Right atrium auricular region (tissue), 2 donors: ENCODE results near the gene CALML5. TPM values are rescaled to one million over a fixed set of nuclear protein-coding genes. Genes with fewer than 3 reads are reported as not detected.

Experiments used
- DNase-seq: peaks from one replicate; pipeline ENCODE4 v3.0.0-alpha.2; 2019; ENCODE audit warnings: low spot score
- H3K27ac ChIP-seq, 2 donors: fragments of 200-600 bp; sonication (generic); 1 replicate in 1 of 2; 2 replicates in 1 of 2; pipeline ENCODE4 v1.5.1; 2016 to 2019
- H3K27me3 ChIP-seq, 2 donors: fragments of 200-600 bp; sonication (generic); one replicate each; pipeline versions ENCODE4 v1.5.1 to v1.6.0; 2017 to 2019
- H3K36me3 ChIP-seq: fragments of 200-600 bp; sonication (generic); one replicate; pipeline ENCODE4 v1.5.1; 2016
- H3K4me1 ChIP-seq, 2 donors: fragments of 200-600 bp; sonication (generic); one replicate each; pipeline versions ENCODE4 v1.5.1 to v1.6.0; 2017 to 2019
- H3K4me3 ChIP-seq, 2 donors: fragments of 200-600 bp; sonication (generic); 1 replicate in 1 of 2; 2 replicates in 1 of 2; pipeline ENCODE4 v1.5.1; 2017 to 2019; ENCODE audit warnings: mild to moderate bottlenecking in 1 of 2, moderate library complexity in 1 of 2
- H3K9me3 ChIP-seq, 2 donors: fragments of 200-600 bp; sonication (generic); one replicate each; pipeline ENCODE4 v1.5.1; 2019
- total RNA-seq, 2 donors: library from RNA; depleted of rRNA; stranded (reverse); fragments of >200 nt; gene quantifications; one replicate each; pipeline ENCODE4 v1.1.0, GENCODE V29; 2016
- TF ChIP-seq, protein P1 (sequence below), 2 donors: fragments of 200-600 bp; sonication (generic); IDR thresholded peaks; one replicate each; pipeline ENCODE4 v1.5.1; 2019; ENCODE audit warnings: antibody characterized with exemption in 2 of 2

The CALML5 gene
- total RNA-seq, 2 donors from 2014 or later: not detected

DNA sequence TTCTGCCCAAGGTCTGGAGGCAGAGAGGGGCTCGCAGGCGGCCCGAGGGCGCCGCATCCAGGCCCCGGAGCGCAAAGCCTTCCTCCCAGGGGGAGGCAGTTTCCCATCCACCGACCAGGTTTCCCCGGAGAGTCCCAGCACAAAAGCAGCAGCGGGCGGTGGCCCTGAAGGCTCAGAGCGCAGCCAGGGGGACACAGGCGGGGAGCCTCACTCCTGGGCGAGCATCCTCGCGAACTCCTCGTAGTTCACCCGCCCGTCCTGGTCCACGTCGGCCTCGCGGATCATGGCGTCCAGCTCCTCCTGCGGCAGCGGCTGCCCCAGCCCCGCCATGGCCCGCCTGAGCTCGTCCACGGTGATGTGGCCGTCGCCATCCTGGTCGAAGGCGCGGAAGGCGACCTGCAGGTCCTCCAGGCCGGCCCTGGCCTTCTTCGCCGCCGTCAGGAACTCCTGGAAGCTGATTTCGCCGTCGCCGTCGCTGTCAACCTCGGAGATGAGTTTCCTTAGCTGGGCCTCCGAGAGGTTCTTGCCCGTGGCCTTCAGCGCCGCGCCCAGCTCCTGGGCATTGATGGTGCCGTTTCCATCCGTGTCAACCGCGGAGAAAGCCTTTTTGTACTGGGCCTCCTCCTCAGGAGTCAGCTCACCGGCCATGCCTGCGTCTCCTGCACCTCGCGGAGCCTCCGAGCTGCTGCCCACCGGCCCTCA is 428 bp downstream of the CALML5 start:
- H3K27ac ChIP-seq: no peak overlapping the region
- no peaks in the 10 kb centered on the region for H3K9me3 ChIP-seq
- DNase-seq: no peak
- H3K4me1 ChIP-seq: no peaks in the 10 kb centered on the region
- H3K4me3 ChIP-seq: no peak overlapping the region
- no peaks in the 10 kb centered on the region for H3K27me3 ChIP-seq
- no peaks in the 10 kb centered on the region for H3K36me3 ChIP-seq
- TF ChIP-seq, protein P1, sequence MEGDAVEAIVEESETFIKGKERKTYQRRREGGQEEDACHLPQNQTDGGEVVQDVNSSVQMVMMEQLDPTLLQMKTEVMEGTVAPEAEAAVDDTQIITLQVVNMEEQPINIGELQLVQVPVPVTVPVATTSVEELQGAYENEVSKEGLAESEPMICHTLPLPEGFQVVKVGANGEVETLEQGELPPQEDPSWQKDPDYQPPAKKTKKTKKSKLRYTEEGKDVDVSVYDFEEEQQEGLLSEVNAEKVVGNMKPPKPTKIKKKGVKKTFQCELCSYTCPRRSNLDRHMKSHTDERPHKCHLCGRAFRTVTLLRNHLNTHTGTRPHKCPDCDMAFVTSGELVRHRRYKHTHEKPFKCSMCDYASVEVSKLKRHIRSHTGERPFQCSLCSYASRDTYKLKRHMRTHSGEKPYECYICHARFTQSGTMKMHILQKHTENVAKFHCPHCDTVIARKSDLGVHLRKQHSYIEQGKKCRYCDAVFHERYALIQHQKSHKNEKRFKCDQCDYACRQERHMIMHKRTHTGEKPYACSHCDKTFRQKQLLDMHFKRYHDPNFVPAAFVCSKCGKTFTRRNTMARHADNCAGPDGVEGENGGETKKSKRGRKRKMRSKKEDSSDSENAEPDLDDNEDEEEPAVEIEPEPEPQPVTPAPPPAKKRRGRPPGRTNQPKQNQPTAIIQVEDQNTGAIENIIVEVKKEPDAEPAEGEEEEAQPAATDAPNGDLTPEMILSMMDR (IDR thresholded peaks at IDR 0.05): no peak

DNA sequence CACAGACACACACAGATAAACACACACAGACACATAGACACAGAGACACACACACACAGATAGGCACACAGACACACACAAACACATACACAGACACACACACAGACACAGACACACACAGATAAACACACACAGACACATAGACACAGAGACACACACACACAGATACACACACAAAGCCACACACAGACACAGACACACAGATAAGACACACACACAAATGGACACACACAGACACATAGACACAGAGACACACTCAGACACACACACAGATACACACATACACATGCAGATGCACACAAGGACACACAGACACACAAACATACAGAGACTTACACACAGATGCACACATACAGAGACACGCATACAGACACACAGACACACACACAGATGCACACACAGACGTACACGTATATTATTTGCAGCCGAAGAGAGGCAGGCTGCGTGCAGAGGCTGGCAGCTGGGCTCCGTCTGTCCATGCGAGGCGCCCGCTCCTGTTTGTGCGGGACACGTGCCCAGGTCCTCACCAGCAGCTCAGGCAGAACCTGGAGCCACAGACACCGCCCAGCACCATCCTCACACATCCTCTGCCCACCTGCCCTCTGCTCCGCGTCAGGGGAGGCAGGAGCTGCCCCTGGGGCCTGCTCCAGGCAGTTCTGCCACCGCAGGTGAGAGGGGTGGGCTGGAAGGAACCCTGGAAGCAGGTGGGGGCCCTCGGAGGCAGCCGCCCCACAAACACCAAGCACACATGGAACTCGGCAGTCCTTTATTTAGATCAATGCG is 1.2 kb downstream of the CALML5 start:
- no peaks in the 10 kb centered on the region for H3K9me3 ChIP-seq
- no peak for DNase-seq
- H3K4me1 ChIP-seq: no peaks in the 10 kb centered on the region
- H3K4me3 ChIP-seq: no peak overlapping the region
- no peak overlapping the region for H3K27ac ChIP-seq
- H3K27me3 ChIP-seq: no peaks in the 10 kb centered on the region
- TF ChIP-seq, protein P1 (IDR thresholded peaks at IDR 0.05): no peak
- no peaks in the 10 kb centered on the region for H3K36me3 ChIP-seq

DNA sequence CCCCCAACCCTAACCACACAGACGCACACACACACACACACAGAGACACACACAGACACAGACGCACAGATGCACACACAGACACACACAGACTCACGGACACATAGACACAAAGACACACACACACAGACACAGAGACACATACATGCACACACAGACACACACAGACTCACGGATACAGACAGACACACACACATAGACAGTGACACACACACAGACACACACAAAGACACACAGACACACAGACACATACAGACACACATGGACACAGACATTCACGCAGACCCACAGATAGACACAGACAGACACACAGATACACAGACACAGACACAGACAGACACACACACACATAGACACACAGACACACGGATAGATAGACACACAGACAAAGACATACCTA is 2.1 kb downstream of the CALML5 start:
- no peak for DNase-seq
- Histone ChIP-seq H3K9me3 (peaks cover 0 to 3% of the 10 kb centered on the region in 2 donors), H3K4me1 (no peaks in the 10 kb centered on the region), H3K27ac (no peak overlapping the region), H3K4me3 (no peak overlapping the region), H3K27me3 (no peaks in the 10 kb centered on the region), H3K36me3 (no peaks in the 10 kb centered on the region)
- TF ChIP-seq, protein P1 (IDR thresholded peaks at IDR 0.05): no peak

DNA sequence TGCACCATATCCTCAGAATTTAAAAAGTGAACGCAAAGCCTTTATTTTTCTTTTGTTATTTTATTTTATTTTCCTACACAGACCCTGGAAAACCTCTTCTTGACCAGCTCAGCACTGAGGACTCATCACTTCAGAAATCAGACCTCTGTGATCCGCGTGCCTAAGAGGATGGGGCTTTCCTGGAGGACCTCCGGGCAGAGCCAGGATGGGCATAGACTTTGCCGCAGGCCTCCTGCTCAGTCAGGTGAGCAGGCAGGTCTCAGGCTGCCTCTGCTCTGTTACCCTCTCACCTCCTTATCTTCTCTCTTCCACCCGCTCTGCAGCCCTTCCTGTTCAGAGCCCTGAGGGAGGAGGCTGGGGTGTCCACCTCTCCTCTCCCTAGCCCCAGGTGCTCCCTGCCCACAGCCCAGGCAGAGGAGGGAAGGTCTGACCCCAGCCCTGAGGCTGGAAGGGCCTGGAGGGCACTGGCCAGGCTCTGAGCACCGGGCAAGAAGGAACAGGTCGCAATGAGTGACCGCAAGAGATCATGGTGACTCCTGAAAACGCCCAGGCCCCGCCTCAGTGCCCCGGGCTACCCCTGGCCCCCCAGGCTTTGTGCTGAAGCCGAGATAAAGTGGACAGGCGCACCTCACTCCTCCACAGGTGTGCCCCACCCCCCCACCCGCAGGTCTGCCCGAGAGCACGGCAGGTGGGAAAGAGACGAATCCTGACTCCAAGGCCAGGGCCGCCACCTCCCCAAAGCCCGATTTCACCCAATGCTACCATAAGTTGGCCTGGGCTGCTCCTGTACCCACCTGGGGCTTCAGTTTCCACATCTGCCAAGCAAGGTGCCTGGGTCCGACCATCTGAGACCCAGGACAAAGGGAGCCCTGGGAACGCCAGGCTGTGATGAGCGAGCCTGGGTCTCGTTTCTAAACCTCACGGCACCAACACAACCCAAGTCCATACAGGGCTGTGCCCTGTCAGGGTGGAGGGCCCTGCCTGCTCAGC is 2.8 kb downstream of the CALML5 start:
- Histone ChIP-seq H3K4me3 (no peak overlapping the region), H3K4me1 (no peaks in the 10 kb centered on the region)
- TF ChIP-seq, protein P1 (IDR thresholded peaks at IDR 0.05): no peak

DNA sequence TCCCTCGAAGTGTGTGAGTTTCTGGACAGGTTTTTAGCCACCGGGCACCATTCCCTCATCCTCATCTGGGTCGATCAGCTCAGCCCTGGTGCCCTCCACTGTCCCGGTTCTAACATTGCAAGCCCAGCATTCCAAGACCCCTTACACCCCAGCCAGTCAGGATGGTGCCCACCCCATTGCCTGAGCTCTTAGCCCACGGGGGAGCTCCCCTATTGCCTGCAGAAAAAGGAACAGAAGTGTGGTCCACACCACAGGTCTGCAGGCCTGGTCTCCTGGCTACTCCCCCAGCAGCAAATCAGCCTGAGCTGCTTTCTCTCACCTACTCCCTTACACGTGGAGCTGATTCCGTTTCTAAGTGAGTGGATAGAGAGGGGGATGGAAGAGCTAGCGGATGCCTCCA is 4.8 kb downstream of the CALML5 start:
- Histone ChIP-seq H3K27ac (no peak overlapping the region), H3K4me3 (no peak overlapping the region), H3K4me1 (no peaks in the 10 kb centered on the region), H3K36me3 (no peaks in the 10 kb centered on the region), H3K9me3 (peaks cover 0 to 9% of the 10 kb centered on the region in 2 donors), H3K27me3 (no peaks in the 10 kb centered on the region)
- TF ChIP-seq, protein P1 (IDR thresholded peaks at IDR 0.05): no peak
- DNase-seq: no peak

More for the DNA sequence above, 2.8 kb downstream of the CALML5 start:
- H3K27me3 ChIP-seq: no peaks in the 10 kb centered on the region
- no peaks in the 10 kb centered on the region for H3K36me3 ChIP-seq
- no peak for DNase-seq
- H3K27ac ChIP-seq: no peak overlapping the region
- peaks cover 0 to 9% of the 10 kb centered on the region in 2 donors for H3K9me3 ChIP-seq
